Measurements from ENCODE around the gene MAML3.

GRCh38 chr4:140096921-140097320, 57.1 kb downstream of the MAML3 start:
- TF ChIP-seq CTCF (IDR thresholded peaks at IDR 0.05) (no peak), POLR2A (IDR thresholded peaks at IDR 0.05) (no peak)

Data from uterus (tissue), 2 donors.